Measurements from ENCODE around the gene PKNOX2.

- no peak for TF ChIP-seq YY1 (IDR thresholded peaks at IDR 0.05; ENCODE audit: low read depth, low read length)
- no peak for TF ChIP-seq REST (IDR thresholded peaks at IDR 0.05; ENCODE audit: low read depth, low read length)
- TF ChIP-seq CTCF (IDR thresholded peaks at IDR 0.05 in 2 of 3, conservative IDR thresholded peaks at IDR 0.05 in 1 of 3; ENCODE audit: control insufficient read depth in 2 of 3, extremely low read depth in 1 of 3, insufficient read depth in 1 of 3, low read depth in 3 of 3, low read length in 3 of 3): no peak
- no peak for TF ChIP-seq TCF3 (IDR thresholded peaks at IDR 0.05; ENCODE audit: borderline replicate concordance, insufficient read depth, low read depth, low read length)
Observed at GRCh38 chr11:125274774-125275173, 110.2 kb downstream of the PKNOX2 start.

Data from GM12878 (cell line).